Smooth muscle cell (in vitro differentiated cells): Measurements from ENCODE around the gene P2RX3. TPM values are rescaled to one million over a fixed set of nuclear protein-coding genes. Genes with fewer than 3 reads are reported as not detected.
A peak's percentile ranks its signal among the peaks of the same experiment; 100 is the strongest.

ENCODE experiments used
- DNase-seq: peaks from one replicate; lab custom pipeline; 2025; ENCODE audit not compliant: unreplicated experiment; lab: John Stamatoyannopoulos, UW
- H2AFZ ChIP-seq: fragments of 200-600 bp; sonication (generic); 2 replicates; pipeline ENCODE4 v1.6.0; 2016; ENCODE audit warnings: antibody characterized with exemption, low read depth, mild to moderate bottlenecking
- H3F3A ChIP-seq: fragments of 200-600 bp; sonication (generic); 2 replicates; pipeline ENCODE4 v1.6.0; 2017; ENCODE audit warnings: antibody characterized with exemption, low read depth
- H3K27ac ChIP-seq: fragments of 200-600 bp; sonication (generic); 2 replicates; pipeline ENCODE4 v1.5.1; 2016; ENCODE audit warnings: low read depth, mild to moderate bottlenecking
- H3K27me3 ChIP-seq: fragments of 200-600 bp; sonication (generic); 2 replicates; pipeline ENCODE4 v1.6.1; 2016; ENCODE audit warnings: low read depth, mild to moderate bottlenecking
- H3K36me3 ChIP-seq: fragments of 200-600 bp; sonication (generic); 2 replicates; pipeline ENCODE4 v1.5.1; 2016; ENCODE audit warnings: low read depth
- H3K4me1 ChIP-seq: fragments of 200-600 bp; sonication (generic); 2 replicates; pipeline ENCODE4 v1.5.1; 2016; ENCODE audit warnings: low read depth
- H3K4me2 ChIP-seq: fragments of 200-600 bp; sonication (generic); 2 replicates; pipeline ENCODE4 v1.6.0; 2016; ENCODE audit warnings: mild to moderate bottlenecking
- H3K4me3 ChIP-seq: fragments of 200-600 bp; sonication (generic); 2 replicates; pipeline ENCODE4 v1.5.1; 2016; ENCODE audit warnings: mild to moderate bottlenecking
- H3K79me2 ChIP-seq: fragments of 200-600 bp; sonication (generic); 2 replicates; pipeline ENCODE4 v1.6.0; 2016; ENCODE audit warnings: low read depth, mild to moderate bottlenecking
- H3K9ac ChIP-seq: fragments of 200-600 bp; sonication (generic); 2 replicates; pipeline ENCODE4 v1.6.0; 2016; ENCODE audit warnings: low read depth
- H3K9me3 ChIP-seq: fragments of 200-600 bp; sonication (generic); replicated peaks from 2 replicates; pipeline ENCODE4 v1.5.1; 2016; ENCODE audit warnings: low read depth
- H4K20me1 ChIP-seq: fragments of 200-600 bp; sonication (generic); 2 replicates; pipeline ENCODE4 v1.6.0; 2016; ENCODE audit warnings: low read depth
- WGBS: methylation state at CpG from one replicate; pipeline ENCODE4 v1.1.7; 2016; ENCODE audit warnings: low lambda C conversion rate; 5-methylcytosine and 5-hydroxymethylcytosine counted together
- polyA plus RNA-seq: library from polyadenylated mRNA; unstranded; fragments of >200 nt; fragmentation: Nextera tagmentation; extraction: Ambion mirVana; gene quantifications from 2 replicates; pipeline ENCODE4 v1.2.1, GENCODE V29; 2016
- total RNA-seq: library from RNA; depleted of rRNA; stranded (reverse); fragments of >200 nt; gene quantifications from 2 replicates; pipeline ENCODE4 v1.2.3, GENCODE V29; 2014
- TF ChIP-seq, protein P1 (sequence below): fragments of 200-600 bp; sonication (generic); IDR thresholded peaks from 2 replicates; pipeline ENCODE4 v1.5.1; 2017; ENCODE audit warnings: borderline replicate concordance, mild to moderate bottlenecking, antibody characterized with exemption; ENCODE audit not compliant: insufficient read depth, poor library complexity, severe bottlenecking

The P2RX3 gene
- total and polyA plus RNA-seq, 2 experiments from 2014 or later, result 0.19 TPM; not detected in 1

DNA sequence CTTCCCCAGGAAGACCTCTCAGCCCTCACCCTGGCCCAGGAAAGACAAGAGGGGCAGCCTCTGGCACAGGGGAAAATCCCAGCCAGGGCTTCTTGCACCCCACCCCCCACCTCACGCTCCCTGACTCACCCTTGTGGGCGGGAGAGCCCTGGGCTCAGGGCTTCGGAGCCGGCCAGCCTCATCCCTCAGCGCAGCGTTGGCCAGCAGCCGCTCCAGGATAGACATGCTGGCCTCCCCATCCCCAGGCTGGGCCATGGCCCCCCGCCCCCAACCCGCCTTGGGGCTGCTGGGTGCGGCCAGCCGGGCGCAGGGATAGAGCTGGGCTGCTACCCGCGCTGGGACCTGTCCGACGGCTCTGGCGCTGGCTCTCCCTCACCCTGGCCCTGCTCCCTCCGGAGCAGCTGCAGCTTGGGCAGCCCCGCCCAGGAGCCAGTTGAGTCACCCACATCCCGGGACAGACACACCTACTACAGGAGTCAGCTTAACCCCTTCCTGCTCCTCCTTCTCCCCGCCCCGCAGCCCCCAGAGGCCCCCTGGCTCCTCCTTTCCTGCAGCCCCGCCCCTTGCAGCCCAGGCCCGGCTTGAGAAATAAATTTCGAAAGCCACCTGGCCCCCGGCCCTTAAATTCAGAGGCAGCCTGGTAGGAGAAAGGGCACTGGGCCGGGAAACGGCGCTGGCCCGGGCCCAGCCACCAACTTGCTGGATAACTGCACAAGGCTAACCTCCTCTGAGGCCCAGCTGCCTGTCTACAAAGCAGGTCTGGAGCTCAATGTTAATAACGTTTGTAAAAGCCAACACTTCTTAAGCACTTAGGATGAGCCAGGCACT lies 26.8 kb upstream of the P2RX3 start:
- peaks cover 13% of the 10 kb centered on the region for H3K4me1 ChIP-seq
- peaks cover 10% of the 10 kb centered on the region for H3F3A ChIP-seq
- H3K79me2 ChIP-seq, result peaks cover 55% of the 10 kb centered on the region
- H3K4me2 ChIP-seq, result peak overlapping the region; percentile 85
- peaks cover 92% of the 10 kb centered on the region for H4K20me1 ChIP-seq
- no peaks in the 10 kb centered on the region for H3K36me3 ChIP-seq
- H3K9ac ChIP-seq, result peak overlapping the region; percentile 88
- H2AFZ ChIP-seq, result no peak overlapping the region
- H3K4me3 ChIP-seq, result peak overlapping the region; percentile 49
- 5% methylated on average over 22 of the region's 31 CpGs for WGBS
- no peaks in the 10 kb centered on the region for H3K9me3 ChIP-seq
- TF ChIP-seq, protein P1, sequence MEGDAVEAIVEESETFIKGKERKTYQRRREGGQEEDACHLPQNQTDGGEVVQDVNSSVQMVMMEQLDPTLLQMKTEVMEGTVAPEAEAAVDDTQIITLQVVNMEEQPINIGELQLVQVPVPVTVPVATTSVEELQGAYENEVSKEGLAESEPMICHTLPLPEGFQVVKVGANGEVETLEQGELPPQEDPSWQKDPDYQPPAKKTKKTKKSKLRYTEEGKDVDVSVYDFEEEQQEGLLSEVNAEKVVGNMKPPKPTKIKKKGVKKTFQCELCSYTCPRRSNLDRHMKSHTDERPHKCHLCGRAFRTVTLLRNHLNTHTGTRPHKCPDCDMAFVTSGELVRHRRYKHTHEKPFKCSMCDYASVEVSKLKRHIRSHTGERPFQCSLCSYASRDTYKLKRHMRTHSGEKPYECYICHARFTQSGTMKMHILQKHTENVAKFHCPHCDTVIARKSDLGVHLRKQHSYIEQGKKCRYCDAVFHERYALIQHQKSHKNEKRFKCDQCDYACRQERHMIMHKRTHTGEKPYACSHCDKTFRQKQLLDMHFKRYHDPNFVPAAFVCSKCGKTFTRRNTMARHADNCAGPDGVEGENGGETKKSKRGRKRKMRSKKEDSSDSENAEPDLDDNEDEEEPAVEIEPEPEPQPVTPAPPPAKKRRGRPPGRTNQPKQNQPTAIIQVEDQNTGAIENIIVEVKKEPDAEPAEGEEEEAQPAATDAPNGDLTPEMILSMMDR, result no peak
- no peaks in the 10 kb centered on the region for H3K27me3 ChIP-seq
- H3K27ac ChIP-seq, result peak overlapping the region; percentile 95
- peak; percentile 96 for DNase-seq

DNA sequence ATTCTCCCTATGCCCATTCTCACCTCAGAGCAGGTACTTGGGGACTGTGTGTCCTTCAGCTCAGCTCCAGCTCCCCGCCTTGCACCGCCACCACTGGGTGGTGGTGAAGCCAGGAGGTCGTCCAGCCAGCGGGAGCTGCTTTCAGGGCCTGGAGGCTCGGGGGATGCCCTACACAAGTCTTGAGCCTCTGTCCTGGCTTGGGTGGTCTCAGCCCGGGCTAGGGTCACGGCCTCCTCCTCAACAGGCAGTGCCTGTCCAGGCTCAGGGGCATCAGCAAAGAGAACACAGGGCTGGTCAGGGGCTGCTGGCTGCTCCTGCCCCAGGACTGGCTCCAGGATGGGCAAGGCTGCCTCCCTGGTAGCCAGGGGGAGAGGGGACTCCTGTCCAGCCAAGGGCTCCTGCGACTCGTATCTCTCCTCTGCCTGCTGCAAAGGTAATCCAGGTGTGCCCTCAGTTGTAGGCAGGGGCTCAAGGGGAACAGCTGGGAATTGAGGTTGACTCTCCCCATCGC lies 25.6 kb upstream of the P2RX3 start:
- Histone ChIP-seq H3K4me3 (no peak overlapping the region), H3K36me3 (no peaks in the 10 kb centered on the region), H3K4me1 (peaks cover 13% of the 10 kb centered on the region), H3K79me2 (peaks cover 56% of the 10 kb centered on the region), H3K4me2 (no peak overlapping the region), H3K9ac (no peak overlapping the region), H3K27ac (peak overlapping the region; percentile 95), H3K9me3 (no peaks in the 10 kb centered on the region), H2AFZ (no peak overlapping the region), H3K27me3 (no peaks in the 10 kb centered on the region), H3F3A (peaks cover 20% of the 10 kb centered on the region), H4K20me1 (peaks cover 93% of the 10 kb centered on the region)
- 96% methylated on average over 10 of the region's 10 CpGs for WGBS
- TF ChIP-seq, protein P1, result no peak
- DNase-seq, result no peak

DNA sequence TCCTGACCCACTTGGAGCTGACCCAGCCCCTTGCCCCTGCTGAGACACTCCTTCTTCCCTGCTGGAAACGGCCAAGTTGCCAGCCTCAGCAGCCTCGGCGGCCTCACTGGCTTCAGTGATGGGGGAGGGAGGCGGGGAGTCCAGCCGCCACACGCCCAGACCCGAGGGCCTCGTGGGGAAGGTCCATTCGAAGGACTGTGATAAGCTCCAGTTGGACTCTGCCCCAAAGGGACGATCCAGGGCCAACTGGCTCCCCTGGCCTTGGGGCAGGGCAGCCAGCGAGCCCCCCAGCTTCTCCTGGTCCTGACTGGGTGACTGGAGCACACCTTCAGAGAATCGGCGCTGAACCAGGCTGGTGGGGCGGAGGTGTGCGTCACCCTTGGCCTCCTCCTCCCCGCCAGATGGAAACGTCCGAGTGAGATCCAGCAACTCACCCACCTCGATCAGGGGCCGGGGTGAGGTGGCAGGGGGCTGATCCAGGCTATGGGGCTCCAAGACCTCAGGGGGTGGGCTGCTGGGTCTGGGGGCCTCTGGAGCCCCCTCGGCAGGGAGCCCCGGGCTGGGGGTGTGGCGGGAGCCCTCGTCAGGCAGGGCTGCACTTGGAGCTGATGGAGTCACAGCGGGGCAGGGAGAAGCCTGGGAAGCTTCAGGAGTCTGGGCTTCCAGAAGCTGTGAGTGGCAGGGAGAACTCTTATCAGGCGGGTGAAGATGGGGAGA lies 24.9 kb upstream of the P2RX3 start:
- peaks cover 23% of the 10 kb centered on the region for H3F3A ChIP-seq
- H3K4me1 ChIP-seq, result peaks cover 13% of the 10 kb centered on the region
- H3K9me3 ChIP-seq, result no peaks in the 10 kb centered on the region
- no peaks in the 10 kb centered on the region for H3K36me3 ChIP-seq
- 91% methylated on average over 20 of the region's 26 CpGs for WGBS
- TF ChIP-seq, protein P1, result no peak
- peaks cover 93% of the 10 kb centered on the region for H4K20me1 ChIP-seq
- no peak overlapping the region for H3K9ac ChIP-seq
- H3K27ac ChIP-seq, result no peak overlapping the region
- H3K4me3 ChIP-seq, result no peak overlapping the region
- no peak for DNase-seq
- no peak overlapping the region for H2AFZ ChIP-seq
- peaks cover 56% of the 10 kb centered on the region for H3K79me2 ChIP-seq
- H3K4me2 ChIP-seq, result no peak overlapping the region
- H3K27me3 ChIP-seq, result no peaks in the 10 kb centered on the region
